Activated T-helper 1 cell treated with Interleukin-2 at 50 U/mL for 16 hours (primary cell): ENCODE measurements around the gene DGCR8.
"Not testable (repeated sequence)": the region's sequence is repeated elsewhere in the genome, so short reads cannot be mapped to it uniquely, and the experiment has no call there.

Experiments used
- DNase-seq: peaks from one replicate; pipeline ENCODE4 v3.0.0-alpha.2; 2020; ENCODE audit warnings: low read depth

DGCR8 gene

GRCh38 chr22:20154602-20155187 is 74.7 kb downstream of the DGCR8 start:
- DNase-seq: no peak

- DNase-seq: no peak
Observed at GRCh38 chr22:20155330-20156041, 75.4 kb downstream of the DGCR8 start.

GRCh38 chr22:20156042-20156389 is 76.0 kb downstream of the DGCR8 start:
- DNase-seq: no peak

GRCh38 chr22:20156611-20157429 is 76.8 kb downstream of the DGCR8 start:
- peak; percentile 70 for DNase-seq

- no peak for DNase-seq
Observed at GRCh38 chr22:20157430-20158183, 77.6 kb downstream of the DGCR8 start.

- no peak for DNase-seq
Observed at GRCh38 chr22:20158391-20159036, 78.5 kb downstream of the DGCR8 start.

GRCh38 chr22:20159076-20159475 is 79.0 kb downstream of the DGCR8 start:
- DNase-seq: no peak

- DNase-seq: not testable (repeated sequence)
Observed at GRCh38 chr22:20159531-20159930, 79.5 kb downstream of the DGCR8 start.

GRCh38 chr22:20160041-20160440 is 80.0 kb downstream of the DGCR8 start:
- no peak for DNase-seq
